ENCODE measurements around the gene SFTPA2.
"Not testable (repeated sequence)": the region's sequence is repeated elsewhere in the genome, so short reads cannot be mapped to it uniquely, and the experiment has no call there.

The SFTPA2 gene

DNA sequence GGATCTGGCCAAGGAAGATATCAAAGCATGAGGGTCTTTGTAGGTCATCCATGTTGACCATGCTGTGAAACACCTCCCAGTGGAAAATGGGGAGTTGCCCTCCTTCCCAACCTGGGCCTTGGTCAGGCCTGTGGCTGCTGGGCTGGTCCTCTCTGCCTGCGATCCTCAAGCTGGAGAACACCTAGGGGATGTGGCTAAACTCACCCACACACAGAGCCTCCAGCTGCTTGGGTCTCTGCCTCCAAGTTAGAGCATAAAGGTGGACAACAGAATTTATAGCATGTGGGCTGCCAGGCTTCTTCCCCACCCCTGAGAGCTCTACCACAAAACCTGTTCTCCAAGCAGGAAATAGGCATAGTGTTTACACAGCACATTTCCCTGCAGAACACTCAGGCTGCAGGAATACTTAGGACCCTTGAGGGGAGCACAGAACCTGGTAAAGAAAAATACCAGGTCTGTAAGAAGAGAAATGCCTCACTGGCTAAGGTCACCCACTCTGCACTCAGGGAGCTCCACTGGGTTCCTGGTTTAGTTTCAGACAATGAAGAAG, at the start of gene SFTPA2:
TSS of gene SFTPA2 (minus strand) at position 248 of the 550 bp plus-strand sequence. CDS start 924 bp downstream, outside the sequence.
- TF ChIP-seq, protein P1, sequence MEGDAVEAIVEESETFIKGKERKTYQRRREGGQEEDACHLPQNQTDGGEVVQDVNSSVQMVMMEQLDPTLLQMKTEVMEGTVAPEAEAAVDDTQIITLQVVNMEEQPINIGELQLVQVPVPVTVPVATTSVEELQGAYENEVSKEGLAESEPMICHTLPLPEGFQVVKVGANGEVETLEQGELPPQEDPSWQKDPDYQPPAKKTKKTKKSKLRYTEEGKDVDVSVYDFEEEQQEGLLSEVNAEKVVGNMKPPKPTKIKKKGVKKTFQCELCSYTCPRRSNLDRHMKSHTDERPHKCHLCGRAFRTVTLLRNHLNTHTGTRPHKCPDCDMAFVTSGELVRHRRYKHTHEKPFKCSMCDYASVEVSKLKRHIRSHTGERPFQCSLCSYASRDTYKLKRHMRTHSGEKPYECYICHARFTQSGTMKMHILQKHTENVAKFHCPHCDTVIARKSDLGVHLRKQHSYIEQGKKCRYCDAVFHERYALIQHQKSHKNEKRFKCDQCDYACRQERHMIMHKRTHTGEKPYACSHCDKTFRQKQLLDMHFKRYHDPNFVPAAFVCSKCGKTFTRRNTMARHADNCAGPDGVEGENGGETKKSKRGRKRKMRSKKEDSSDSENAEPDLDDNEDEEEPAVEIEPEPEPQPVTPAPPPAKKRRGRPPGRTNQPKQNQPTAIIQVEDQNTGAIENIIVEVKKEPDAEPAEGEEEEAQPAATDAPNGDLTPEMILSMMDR (IDR thresholded peaks at IDR 0.05; ENCODE audit: extremely low read depth, missing control alignments), result no peak
- DNase-seq (ENCODE audit: low spot score), result no peak

DNA sequence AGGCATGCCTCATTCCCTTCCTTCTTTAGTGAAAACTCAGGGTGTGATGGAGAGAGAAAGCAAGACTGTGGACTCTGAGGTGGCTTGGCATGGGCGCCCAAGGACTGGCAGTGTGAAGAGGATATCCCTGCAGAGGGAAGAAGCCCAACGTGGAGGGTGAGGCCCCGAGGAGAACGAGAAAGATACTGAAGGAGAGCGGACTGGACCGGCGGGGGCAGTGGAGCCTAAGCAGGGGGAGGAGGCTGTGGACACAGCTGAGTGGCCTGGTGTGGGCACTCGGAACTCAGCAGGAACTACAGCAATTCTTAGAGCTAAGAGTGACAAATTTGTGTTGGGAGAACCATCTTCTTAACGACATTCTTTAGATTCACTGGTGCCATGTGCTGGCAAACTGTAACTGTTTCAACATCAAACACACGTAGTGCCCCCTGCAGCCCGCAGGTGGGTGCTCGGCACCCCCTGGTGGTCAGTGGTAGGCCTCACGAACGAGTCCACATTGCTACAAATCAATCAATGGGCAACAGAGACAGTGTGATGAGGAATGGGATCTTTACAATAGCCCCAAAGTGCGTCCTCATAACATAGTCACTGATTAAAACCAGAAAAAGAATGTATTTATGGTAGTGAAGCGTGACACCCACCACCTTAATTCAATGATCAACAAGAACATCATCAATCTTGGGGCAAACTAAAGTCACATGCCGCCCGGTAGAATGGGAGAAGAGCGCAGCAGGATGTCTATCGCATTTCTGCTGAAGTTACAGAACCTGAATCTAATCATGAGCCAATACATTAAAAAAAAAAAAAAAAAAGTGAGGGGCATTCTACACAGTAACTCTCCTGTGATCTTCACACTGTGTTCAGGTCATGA, 48.5 kb upstream of the SFTPA2 start:
- TF ChIP-seq, protein P1 (IDR thresholded peaks at IDR 0.05; ENCODE audit: extremely low read depth, missing control alignments), result peak; percentile 48
- peak; percentile 35 for DNase-seq (ENCODE audit: low spot score)

DNA sequence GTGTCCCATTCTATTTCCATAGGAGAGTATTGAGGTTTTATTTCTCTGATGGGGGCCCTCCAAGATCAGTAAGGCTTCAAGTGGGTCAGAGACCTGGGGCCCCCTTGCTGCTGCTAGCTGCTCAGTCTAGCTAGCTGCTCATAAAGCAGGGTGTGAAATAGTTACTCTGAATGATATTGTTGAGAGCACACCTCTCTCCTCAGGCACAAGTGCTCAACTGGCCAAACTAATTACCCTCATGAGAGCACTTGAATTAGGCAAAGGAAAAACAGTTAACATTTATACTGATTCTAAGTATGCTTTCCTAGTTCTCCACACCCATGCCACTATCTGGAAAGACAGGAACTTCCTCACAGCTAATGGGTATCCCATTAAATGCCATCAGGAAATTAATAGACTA, 45.1 kb upstream of the SFTPA2 start:
- TF ChIP-seq, protein P1 (IDR thresholded peaks at IDR 0.05; ENCODE audit: extremely low read depth, missing control alignments), result no peak
- DNase-seq (ENCODE audit: low spot score), result no peak

DNA sequence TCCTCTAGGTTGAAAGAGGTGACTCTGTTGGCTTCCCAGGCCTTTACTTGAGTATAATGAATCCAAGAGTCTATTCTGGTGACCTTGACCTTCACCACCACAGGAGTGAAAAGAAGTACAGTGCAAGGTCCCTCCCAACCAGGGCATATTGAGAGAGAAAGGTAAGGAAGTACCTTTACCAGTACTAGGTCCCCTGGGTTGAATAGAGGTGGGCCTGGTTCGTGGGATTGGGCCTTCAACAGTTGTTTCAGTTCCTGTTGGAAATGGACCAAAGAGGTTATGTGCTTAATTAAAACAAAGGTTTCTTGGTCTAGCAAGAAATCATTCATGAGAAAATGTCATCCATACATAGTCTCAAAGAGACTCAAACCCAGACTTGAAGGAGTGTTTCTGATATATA, 44.1 kb upstream of the SFTPA2 start:
- DNase-seq (ENCODE audit: low spot score), result no peak
- TF ChIP-seq, protein P1 (IDR thresholded peaks at IDR 0.05; ENCODE audit: extremely low read depth, missing control alignments), result no peak

DNA sequence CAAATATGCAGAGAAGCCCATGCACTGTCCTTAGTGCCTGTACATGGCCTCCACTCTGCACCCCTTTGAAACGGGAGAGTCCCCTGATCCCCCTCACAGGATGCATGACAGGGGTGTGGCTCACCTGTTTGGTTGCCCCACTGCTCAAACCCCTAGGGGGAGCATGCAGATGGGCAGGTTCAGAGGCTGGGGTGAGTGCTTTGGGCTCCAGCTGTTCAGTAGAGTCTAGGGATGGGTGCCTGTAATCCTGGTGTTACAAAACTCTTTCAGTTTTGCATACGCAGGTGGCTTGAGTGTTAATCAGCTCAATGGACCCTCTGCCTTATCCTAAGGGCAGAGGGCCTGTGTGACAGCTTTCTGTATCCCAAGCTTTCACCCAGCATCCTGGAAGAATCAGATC, 42.7 kb upstream of the SFTPA2 start:
- TF ChIP-seq, protein P1 (IDR thresholded peaks at IDR 0.05; ENCODE audit: extremely low read depth, missing control alignments), result no peak
- no peak for DNase-seq (ENCODE audit: low spot score)

DNA sequence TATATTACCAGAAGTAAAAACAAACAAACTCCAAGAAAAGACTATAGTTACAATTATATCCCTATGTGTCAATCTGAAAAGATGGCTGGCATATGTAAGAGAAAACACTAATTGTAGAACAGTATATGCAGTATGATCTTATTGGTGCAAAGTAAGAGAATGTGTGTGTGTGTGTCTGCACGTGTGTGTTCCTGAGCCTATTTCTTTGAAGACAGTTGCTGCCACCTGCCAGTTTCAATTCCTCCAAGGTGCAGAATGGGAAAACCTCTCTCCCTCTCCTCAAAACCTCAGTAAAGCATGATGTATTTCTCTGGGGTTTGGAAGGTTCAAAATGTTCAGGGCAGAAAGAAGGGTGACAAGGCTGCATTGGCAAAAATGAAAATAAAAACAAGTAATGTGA, 41.7 kb upstream of the SFTPA2 start:
- no peak for DNase-seq (ENCODE audit: low spot score)
- TF ChIP-seq, protein P1 (IDR thresholded peaks at IDR 0.05; ENCODE audit: extremely low read depth, missing control alignments), result no peak

DNA sequence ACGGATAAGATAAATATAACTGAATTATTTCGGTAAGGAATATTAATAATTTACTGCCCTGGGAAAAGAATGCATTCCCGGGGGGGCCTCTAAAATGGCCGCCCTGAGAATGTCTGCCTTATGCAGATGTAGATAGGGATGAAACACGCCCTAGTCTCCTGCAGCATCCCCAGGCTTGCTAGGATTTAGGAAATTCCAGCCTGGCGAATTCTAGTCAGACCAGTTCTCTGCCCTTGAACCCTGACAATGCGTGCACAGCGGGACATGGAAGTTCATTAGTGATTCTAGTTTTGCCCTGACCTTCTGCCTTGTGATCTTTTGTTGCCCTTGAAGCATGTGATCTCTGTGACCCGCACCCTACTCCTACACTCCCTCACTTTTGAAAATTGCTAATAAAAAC, 39.4 kb upstream of the SFTPA2 start:
- DNase-seq (ENCODE audit: low spot score), result not testable (repeated sequence)

Measured in GM20000 (cell line).